ENCODE data around the gene ABHD16A.
A peak's percentile ranks its signal among the peaks of the same experiment; 100 is the strongest.

ABHD16A gene

GRCh38 chr6:31730631-31731086 lies 27.5 kb upstream of the ABHD16A start:
- DNase-seq: no peak

DNA sequence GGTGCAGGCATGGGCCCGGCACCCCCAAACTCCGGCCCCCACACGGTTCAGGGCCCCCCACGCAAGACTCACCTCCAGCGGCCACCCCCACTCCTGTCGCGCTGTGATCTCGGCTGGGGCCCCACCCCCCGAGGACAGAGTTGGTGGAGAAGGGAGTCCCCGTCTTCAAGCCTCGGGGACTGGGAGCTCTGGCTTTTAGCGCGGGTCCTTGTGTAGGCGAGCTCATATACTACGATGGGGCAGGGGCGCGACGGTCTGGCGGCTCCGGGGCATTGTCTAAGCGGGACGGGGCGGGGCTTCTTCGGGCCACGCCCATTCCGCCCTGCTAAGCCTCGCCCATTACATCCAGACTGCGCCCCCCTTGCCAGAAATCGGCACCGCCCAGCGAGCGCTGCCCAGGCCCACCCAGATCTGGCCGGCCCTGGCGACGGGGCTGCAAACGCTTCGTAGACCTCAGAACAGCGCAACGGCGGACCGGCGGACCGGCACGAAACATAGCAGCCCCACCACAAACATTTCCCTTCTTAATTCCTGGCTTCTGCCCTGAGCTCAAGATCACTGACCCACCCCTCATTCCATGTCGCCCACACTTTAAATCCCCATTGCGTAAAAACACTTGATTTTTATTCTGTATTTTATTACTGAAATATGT lies 27.0 kb upstream of the ABHD16A start:
- DNase-seq: peak; percentile 78

DNA sequence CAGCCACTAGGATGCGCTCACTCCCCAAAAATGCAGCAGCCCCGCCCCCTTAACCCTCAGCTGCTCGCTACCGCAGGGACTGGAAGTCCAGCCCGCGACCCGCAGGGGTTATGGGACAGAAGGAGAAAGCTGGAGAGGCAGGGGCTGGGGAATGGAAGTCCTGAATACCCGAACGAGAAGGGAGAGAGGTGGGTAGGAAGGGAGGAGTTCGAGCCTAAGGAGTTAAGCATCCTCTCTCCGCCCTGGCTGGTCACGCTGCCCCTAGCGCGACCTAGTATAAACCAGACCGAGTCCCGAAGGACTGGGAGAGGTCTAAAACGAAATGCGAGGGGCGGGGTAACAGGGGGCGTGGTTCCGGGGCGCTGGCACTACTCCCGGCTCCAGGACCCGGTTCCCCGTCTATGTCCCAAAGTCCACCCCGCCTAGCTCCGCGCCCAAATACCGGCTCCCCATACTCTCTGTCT lies 26.4 kb upstream of the ABHD16A start:
- DNase-seq: peak; percentile 81

- DNase-seq: no peak
These were observed 25.8 kb upstream of the ABHD16A start, which contains the start of gene DDAH2 for GRCh38 chr6:31728767-31729514. Gene DDAH2, minus strand, starts transcription at chr6:31729299. Its CDS starts 138 bp downstream, at chr6:31729161.

- DNase-seq: no peak
These were observed 24.9 kb upstream of the ABHD16A start for GRCh38 chr6:31727717-31728671.

GRCh38 chr6:31727034-31727716 lies 24.1 kb upstream of the ABHD16A start:
- DNase-seq: no peak

- DNase-seq: no peak
These were observed 22.6 kb upstream of the ABHD16A start for GRCh38 chr6:31725502-31726350.

DNA sequence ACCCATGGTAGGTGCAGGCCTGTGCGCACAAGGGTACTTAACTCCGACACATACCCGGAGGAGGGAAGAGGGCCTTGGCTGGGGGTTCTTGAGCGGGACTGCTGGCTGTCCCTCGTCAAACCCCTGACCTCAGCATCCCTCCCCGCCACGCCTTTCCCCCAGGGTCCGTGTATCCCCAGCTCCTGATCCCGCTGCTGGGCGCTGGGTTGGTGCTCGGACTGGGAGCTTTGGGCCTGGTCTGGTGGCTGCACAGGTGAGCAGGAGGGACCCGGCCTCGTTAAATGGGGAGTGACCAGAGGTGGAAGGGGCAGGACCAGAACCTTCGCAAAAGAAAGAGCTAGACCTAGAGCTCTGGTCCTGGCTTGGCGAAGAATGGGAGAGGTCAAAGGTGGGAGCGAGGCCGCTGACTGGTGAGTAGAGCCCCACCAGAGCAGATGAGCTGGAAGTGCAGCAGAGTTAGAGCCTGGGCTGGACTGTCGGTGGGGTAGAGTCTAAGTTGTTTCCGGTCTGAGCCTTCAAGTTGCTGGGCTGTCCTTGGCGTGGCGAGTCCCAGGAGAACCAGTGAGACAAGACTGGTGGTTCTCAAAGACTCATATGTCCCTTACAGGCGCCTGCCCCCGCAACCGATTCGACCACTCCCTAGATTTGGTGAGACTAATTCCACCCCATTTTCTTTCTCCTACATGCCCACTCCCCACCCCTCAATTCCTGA lies 21.0 kb upstream of the ABHD16A start:
- no peak for DNase-seq

GRCh38 chr6:31723245-31723979 lies 20.3 kb upstream of the ABHD16A start, which contains the start of gene MPIG6B:
Gene MPIG6B, plus strand, starts transcription at chr6:31723373. Its CDS starts 11 bp downstream, at chr6:31723384.
- DNase-seq: no peak

DNA sequence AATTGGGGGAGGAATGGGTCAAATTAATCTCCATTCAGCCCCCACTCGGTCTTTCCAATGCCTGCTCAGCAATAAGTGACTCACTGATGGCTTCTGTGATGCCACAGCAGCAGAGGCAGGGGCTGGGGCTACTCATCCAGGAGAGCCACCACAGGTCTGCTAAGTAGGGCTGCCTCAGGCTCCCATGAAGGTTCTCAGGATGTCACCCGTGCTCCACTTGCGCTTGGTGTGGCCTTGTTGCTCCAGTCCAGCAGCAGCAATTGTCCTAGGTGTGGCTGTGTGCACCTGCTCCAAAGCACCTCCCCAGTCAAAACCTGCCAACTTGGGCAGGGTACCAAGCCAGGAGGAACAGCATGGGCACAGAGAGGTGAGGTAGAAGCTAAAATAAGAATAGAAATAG lies 19.0 kb upstream of the ABHD16A start:
- no peak for DNase-seq

DNA sequence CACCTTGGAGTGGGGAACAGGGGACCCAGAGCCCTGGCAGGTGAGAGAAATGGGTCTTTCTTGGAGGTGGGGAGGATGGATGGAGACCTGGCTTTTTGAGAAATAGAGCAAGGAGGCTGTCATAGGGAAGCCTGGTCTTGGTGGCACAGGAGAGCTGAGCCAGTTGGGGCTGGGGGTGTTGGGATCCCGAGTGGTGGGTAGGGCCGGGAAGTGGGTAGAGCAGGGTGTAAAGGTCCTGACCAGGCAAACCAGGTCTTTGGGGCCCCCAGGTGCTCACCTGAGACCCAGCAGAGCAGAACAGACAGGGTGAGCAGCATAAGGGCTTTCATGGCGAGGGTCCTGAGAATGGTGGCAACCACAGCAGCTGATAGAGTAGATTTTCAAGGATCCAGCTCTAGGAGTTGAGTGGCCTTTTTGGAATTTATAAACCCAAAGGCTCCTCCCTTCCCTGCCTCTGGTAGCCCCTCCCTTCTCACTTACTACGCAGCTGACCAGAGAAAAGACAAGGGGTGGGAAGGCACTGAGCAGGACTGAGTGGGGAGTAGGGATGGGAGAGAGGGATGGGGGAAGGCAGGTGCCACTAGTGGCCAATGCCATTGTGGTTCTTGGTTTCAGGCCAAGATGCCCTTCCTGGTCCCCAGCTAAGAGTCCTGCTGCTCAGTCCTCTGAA lies 18.4 kb upstream of the ABHD16A start, which contains the start of gene LY6G6C:
LY6G6C (minus strand) TSS at position 396 of the 670 bp plus-strand sequence; CDS start at position 329, 67 bp downstream.
- no peak for DNase-seq

- no peak for DNase-seq
These were observed 17.2 kb upstream of the ABHD16A start for GRCh38 chr6:31720196-31720770.

DNA sequence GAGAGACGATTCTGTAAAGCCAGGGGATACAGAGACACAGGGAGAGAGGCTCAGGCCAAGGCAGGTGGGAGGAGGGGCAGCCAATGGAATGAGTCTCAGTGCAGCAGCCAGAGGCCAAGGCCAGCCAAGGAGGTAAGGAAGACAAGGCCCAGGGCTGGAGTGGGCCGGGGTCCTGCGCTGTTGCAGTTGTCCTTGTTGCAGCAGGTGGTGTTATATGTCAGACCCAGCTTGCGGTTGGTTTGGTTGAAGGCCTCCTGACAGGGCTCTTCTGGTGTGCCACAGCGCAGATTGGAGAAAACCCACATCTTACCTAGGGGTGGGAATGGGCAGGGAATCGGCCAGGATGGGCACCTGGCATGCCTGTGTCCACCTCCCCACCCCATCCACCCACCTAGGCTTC lies 15.9 kb upstream of the ABHD16A start:
- DNase-seq: no peak

GRCh38 chr6:31718265-31718664 lies 15.1 kb upstream of the ABHD16A start:
- DNase-seq: peak; percentile 51

DNA sequence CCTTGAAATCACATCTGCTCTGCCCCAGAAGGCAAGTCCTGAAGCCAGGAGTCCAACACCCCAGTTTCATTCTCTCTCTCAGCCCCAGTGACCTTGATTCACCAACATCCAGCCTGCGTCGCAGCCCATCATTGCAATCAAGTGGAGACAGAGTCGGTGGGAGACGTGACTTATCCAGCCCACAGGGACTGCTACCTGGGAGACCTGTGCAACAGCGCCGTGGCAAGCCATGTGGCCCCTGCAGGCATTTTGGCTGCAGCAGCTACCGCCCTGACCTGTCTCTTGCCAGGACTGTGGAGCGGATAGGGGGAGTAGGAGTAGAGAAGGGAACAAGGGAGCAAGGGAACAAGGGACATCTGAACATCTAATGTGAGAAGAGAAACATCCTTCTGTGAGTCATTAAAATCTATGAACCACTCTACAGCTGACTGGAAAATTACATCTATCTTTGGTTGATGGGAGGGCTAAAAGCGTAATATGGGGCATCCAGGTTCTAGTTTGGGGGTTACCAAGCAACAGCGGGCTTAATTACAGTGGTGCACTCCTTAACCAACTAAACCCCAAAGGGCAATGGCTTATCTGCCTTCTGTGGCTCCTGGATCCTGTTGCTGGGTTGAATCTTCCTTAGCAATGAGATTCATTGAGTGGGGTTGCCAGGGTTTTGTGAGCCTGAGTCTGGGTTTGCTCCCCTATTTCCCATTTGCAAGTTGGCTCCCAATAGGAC lies 14.5 kb upstream of the ABHD16A start:
- DNase-seq: no peak

- no peak for DNase-seq
These were observed 12.2 kb upstream of the ABHD16A start, which contains the start of gene LY6G6D for GRCh38 chr6:31715022-31715958. Gene LY6G6D, plus strand, starts transcription at chr6:31715348. Its CDS starts 8 bp downstream, at chr6:31715356.
